ENCODE measurements around the gene CTCF. TPM values are rescaled to one million over a fixed set of nuclear protein-coding genes. Genes with fewer than 3 reads are reported as not detected.

CTCF gene
- total RNA-seq, 2 donors from 2014 or later: 37.0 to 47.3 TPM

DNA sequence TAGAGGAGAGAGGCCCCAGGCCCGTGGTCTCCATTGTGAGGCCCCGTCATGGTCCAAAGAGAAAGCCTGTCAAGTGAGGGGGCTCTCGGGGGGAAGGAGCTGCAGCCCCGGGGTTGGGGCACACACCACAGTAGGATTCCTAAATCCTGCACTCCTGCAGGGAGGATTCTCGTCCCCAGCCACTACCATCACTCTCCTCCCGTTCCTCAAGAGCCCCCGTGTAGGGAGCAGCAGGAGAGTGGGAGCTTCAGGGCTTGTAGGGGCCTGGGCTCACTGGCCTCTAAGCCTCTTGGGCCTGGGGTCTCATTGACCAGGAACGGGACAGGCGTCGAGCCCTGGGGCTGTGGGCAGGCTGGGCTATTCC, 105.1 kb downstream of the CTCF start:
- Histone ChIP-seq H3K27me3 (no peaks in the 10 kb centered on the region), H3K9ac (ENCODE audit: low read depth in 2 of 2, low read length in 2 of 2) (peak overlapping the region in 1 of 2 donors; percentile 55), H3K27ac (peak overlapping the region; percentile 70), H3K4me1 (peaks cover 13% of the 10 kb centered on the region), H3K4me3 (peak overlapping the region; percentile 88), H3K9me3 (no peaks in the 10 kb centered on the region), H3K36me3 (no peaks in the 10 kb centered on the region)
- no peak for DNase-seq
- TF ChIP-seq, protein P1, sequence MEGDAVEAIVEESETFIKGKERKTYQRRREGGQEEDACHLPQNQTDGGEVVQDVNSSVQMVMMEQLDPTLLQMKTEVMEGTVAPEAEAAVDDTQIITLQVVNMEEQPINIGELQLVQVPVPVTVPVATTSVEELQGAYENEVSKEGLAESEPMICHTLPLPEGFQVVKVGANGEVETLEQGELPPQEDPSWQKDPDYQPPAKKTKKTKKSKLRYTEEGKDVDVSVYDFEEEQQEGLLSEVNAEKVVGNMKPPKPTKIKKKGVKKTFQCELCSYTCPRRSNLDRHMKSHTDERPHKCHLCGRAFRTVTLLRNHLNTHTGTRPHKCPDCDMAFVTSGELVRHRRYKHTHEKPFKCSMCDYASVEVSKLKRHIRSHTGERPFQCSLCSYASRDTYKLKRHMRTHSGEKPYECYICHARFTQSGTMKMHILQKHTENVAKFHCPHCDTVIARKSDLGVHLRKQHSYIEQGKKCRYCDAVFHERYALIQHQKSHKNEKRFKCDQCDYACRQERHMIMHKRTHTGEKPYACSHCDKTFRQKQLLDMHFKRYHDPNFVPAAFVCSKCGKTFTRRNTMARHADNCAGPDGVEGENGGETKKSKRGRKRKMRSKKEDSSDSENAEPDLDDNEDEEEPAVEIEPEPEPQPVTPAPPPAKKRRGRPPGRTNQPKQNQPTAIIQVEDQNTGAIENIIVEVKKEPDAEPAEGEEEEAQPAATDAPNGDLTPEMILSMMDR (IDR thresholded peaks at IDR 0.05): no peak
- intact Hi-C loops (cut with DNase I): loop anchor here (10.0 kb wide), 1 partner anchor 143 kb away; the partner anchor contains the start of gene RIPOR1

DNA sequence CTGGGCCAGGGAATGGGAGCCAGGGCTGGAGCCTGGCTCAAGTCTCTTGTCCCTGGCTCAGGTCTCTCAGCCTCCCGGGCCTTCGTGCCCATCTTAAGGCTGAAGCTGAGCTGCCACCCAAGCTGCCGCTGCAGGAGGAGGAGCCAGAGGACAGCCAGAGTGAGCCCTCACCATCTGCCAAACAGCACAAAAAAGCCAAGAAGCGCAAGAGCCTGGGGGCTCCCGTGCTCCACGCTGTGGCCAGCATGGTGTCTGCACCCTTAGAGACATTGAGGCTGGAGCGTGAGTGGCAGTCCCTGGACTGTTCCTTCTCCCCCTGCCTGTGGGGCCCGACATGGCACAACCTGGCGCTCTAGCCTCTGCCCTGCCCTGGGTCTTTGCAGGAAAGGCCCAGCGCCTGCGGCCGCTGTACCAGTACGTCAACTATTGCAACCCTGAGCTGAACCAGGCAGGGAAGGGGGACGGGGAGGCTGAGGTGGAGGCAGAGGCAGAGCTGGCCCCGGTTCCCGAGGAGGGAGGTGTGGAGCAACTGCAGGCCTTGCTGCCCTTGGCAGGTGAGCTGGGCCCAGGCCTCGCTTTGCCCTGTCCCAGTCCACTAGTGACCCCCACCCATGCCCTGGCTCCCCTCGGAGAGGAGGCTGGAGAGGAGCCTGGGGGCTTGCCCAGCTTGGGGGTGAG, 105.6 kb downstream of the CTCF start:
- H3K9me3 ChIP-seq: no peaks in the 10 kb centered on the region
- TF ChIP-seq, protein P1 (IDR thresholded peaks at IDR 0.05): peak; percentile 90
- peak overlapping the region; percentile 88 for H3K4me3 ChIP-seq
- H3K27me3 ChIP-seq: no peaks in the 10 kb centered on the region
- peak overlapping the region; percentile 70 for H3K27ac ChIP-seq
- intact Hi-C loops (cut with DNase I): loop anchor here (10.0 kb wide), 1 partner anchor 143 kb away; the partner anchor contains the start of gene RIPOR1
- H3K4me1 ChIP-seq: peaks cover 19% of the 10 kb centered on the region
- DNase-seq: peak; percentile 84
- no peaks in the 10 kb centered on the region for H3K36me3 ChIP-seq
- peak overlapping the region; percentile 6 to 55 for H3K9ac ChIP-seq (ENCODE audit: low read depth in 2 of 2, low read length in 2 of 2)

DNA sequence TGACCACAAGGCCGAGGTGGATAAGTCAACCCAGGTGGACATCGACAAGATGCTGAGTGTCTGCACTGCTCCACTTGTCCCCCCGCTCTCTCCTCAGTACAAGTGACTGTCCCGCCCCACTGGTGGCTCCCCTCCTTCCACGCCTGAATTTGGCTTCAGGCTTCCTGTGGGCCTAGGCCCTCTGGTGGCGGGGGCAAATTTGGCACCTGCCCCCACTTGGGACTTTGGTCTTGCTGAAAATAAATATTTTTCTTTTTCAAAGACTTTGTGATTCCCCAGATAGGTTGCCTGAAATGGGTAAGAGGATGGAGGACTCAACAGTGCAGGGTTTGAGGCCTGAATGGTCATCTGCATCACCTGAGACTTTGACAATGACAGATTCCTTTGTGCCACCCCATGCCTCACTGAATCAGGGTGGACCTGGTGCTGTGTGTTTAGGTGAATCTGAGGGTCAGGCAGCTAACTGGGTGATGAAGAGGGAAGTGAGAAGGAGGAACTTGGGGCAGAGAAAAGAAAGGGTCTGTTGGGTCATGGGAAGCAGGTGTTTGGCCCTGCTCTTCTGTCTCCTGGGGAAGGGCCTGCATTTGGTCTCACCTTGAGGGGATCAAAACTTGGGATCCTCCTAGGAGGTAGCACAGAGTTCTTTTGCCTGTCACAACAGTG, 106.3 kb downstream of the CTCF start:
- intact Hi-C loops (cut with DNase I): loop anchor here (10.0 kb wide), 1 partner anchor 144 kb away; the partner anchor contains the start of gene RIPOR1
- H3K9ac ChIP-seq (ENCODE audit: low read depth in 2 of 2, low read length in 2 of 2): peak overlapping the region in 1 of 2 donors; percentile 6
- no peaks in the 10 kb centered on the region for H3K36me3 ChIP-seq
- no peaks in the 10 kb centered on the region for H3K27me3 ChIP-seq
- H3K9me3 ChIP-seq: no peaks in the 10 kb centered on the region
- no peak overlapping the region for H3K4me3 ChIP-seq
- peaks cover 24% of the 10 kb centered on the region for H3K4me1 ChIP-seq
- no peak for DNase-seq
- TF ChIP-seq, protein P1 (IDR thresholded peaks at IDR 0.05): no peak
- peak overlapping the region; percentile 70 for H3K27ac ChIP-seq

DNA sequence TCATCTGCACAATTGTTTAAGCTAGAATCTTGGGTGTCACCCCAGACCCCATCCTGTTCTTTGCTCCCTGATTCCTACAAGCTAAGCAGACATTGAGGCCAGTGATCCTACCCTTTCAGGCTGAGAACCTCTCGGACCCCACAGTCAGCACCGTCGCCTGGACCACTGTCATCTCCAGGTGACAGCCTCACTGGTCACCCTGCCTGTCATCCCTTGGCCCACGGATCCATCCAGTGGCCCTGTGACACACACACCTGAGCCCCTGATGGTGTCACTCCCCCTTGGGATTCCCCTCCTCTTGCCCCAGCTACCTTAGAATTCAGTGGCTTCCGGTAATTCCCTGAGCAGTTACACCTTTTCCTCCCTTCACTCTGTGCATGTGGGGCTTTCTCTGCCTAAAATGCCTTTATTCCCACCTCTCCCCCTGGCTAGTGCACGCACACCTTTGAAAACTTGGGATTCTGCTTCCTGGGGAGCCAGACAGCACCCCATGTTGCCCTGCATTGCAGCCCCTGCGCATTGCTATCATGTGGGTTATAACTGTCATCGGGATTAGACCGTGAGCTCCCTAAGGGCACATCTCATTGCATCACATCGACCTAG, 107.3 kb downstream of the CTCF start:
- Histone ChIP-seq H3K27me3 (no peaks in the 10 kb centered on the region), H3K27ac (no peak overlapping the region), H3K9ac (ENCODE audit: low read depth in 2 of 2, low read length in 2 of 2) (no peak overlapping the region), H3K4me3 (no peak overlapping the region), H3K36me3 (no peaks in the 10 kb centered on the region), H3K9me3 (no peaks in the 10 kb centered on the region), H3K4me1 (peaks cover 30% of the 10 kb centered on the region)
- no peak for DNase-seq
- intact Hi-C loops (cut with DNase I): loop anchor here (5.0 to 10.0 kb wide), 2 partner anchors 143 to 145 kb away; partner anchors contain the start of gene RIPOR1
- TF ChIP-seq, protein P1 (IDR thresholded peaks at IDR 0.05): no peak

DNA sequence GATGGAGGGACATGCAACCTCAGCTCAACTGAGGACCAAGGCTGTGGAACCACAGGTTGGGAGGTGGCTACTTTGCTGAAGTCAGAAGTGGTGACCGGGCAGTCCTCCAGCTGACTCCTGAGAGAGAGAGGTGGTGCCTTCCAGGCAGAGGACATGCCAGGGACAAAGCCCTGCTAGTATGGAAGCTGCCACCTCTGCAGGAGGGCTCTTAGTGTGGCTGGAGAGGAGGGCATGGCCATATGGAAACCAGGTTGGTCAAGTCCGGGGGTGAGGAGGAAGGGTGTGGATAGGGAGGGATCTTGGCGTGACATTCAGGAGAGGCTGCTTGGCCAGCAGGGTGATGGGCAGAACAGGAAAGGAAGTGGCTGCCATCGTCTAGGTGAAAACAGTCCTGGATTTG, 110.0 kb downstream of the CTCF start:
- intact Hi-C loops (cut with DNase I): loop anchor here (5.0 kb wide), 1 partner anchor 140 kb away; no protein-coding TSS in a partner anchor
- Histone ChIP-seq H3K4me3 (no peak overlapping the region), H3K9ac (ENCODE audit: low read depth in 2 of 2, low read length in 2 of 2) (no peak overlapping the region), H3K4me1 (peaks cover 27% of the 10 kb centered on the region), H3K27ac (peak overlapping the region; percentile 86), H3K9me3 (no peaks in the 10 kb centered on the region), H3K36me3 (no peaks in the 10 kb centered on the region), H3K27me3 (no peaks in the 10 kb centered on the region)
- TF ChIP-seq, protein P1 (IDR thresholded peaks at IDR 0.05): no peak
- no peak for DNase-seq
